Spleen (tissue), 7 donors: Measurements from ENCODE around the gene IFT27.
"Not testable (repeated sequence)": the region's sequence is repeated elsewhere in the genome, so short reads cannot be mapped to it uniquely, and the experiment has no call there.

Experiments
- POLR2A ChIP-seq, 3 donors: fragments of 450-650 bp; IDR thresholded peaks; one replicate each; pipeline ENCODE4 v1.5.1; 2017; ENCODE audit warnings: antibody characterized with exemption in 3 of 3, mild to moderate bottlenecking in 1 of 3
- POLR2AphosphoS5 ChIP-seq, 3 donors: sonication (generic); formaldehyde crosslinking; IDR thresholded peaks; one replicate each; pipeline ENCODE4 v1.5.1; 2017; ENCODE audit warnings: antibody characterized with exemption in 3 of 3
- TF ChIP-seq, protein P1 (sequence below), 11 experiments: fragments of 200-600 bp in 7 of 11; fragments of 450-650 bp in 4 of 11; sonication (generic) in 4 of 11; IDR thresholded peaks in 8 of 11; conservative IDR thresholded peaks in 3 of 11; 1 replicate in 7 of 11; 2 replicates in 4 of 11; pipeline versions ENCODE4 v1.4.0 to v1.8.0; 2016 to 2021; ENCODE audit warnings: antibody characterized with exemption in 11 of 11, inconsistent platforms in 4 of 11, mild to moderate bottlenecking in 1 of 11
- donor health status: DM: no; HTN: no; CAD: no; lungs with moderate emphysema.
- donor health status: DM: no; HTN: no; CAD: no.
- donor health status: DM: no; HTN: no; CAD: no.

DNA sequence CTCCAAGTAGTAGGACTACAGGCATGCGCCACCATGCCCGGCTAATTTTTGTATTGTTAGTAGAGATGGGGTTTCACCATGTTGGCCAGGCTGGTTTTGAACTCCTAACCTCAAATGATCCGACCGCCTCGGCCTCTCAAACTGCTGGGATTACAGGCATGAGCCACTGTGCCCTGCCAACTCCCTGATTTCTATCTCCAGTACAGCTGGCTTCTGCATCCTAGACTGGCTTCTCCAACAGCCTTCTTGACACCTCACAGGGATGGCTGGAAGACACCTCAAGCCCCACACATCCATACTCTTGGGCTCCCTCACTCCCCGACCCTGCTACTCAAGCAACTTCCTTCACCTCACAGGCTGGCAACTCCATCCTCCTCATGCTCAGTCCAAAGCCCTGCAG is 44.6 kb downstream of the IFT27 start:
- TF ChIP-seq, protein P1, sequence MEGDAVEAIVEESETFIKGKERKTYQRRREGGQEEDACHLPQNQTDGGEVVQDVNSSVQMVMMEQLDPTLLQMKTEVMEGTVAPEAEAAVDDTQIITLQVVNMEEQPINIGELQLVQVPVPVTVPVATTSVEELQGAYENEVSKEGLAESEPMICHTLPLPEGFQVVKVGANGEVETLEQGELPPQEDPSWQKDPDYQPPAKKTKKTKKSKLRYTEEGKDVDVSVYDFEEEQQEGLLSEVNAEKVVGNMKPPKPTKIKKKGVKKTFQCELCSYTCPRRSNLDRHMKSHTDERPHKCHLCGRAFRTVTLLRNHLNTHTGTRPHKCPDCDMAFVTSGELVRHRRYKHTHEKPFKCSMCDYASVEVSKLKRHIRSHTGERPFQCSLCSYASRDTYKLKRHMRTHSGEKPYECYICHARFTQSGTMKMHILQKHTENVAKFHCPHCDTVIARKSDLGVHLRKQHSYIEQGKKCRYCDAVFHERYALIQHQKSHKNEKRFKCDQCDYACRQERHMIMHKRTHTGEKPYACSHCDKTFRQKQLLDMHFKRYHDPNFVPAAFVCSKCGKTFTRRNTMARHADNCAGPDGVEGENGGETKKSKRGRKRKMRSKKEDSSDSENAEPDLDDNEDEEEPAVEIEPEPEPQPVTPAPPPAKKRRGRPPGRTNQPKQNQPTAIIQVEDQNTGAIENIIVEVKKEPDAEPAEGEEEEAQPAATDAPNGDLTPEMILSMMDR (IDR thresholded peaks at IDR 0.05 in 8 of 11, conservative IDR thresholded peaks at IDR 0.05 in 3 of 11), result not testable (repeated sequence)
- TF ChIP-seq POLR2AphosphoS5, POLR2A (IDR thresholded peaks at IDR 0.05): not testable (repeated sequence)
